Measurements from ENCODE around the gene TYROBP. TPM values are rescaled to one million over a fixed set of nuclear protein-coding genes. Genes with fewer than 3 reads are reported as not detected.

Gene TYROBP
- total and polyA plus RNA-seq, 2 of the 4 experiments (the other 2 are of a cell fraction) = not detected

DNA sequence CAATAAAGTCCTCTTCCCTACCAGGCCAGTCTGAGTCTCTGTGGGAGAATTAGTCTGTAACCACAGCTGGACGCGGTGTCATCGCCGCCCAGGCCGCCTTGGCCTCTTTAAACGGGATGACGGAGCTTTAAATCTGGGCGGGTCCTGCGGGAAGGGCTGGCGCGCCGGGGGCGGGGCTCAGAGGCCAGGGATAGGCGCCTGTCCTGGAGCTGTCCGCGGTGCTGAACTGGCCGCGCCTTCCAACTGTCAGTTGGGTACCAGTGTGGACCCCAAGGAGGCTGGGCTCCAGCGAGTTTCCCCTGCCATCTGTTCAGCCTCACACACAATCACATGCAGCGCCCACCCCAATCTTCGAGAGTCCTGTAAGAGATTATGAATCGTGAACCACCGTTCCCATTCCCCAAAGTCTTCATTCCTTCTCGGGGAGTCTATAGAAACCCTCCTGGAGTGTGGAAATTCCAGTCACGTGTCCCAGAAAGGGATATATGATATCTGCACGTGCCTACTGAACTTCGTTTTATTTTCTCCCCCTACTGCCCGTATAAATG is 28.3 kb downstream of the TYROBP start:
- DNase-seq = peak; percentile 89
- H3K9ac ChIP-seq (ENCODE audit: low read depth, low read length) = no peak overlapping the region
- no peak overlapping the region for H3K4me2 ChIP-seq (ENCODE audit: low read depth, low read length)
- no peaks in the 10 kb centered on the region for H3K27me3 ChIP-seq (ENCODE audit: control insufficient read depth, insufficient read depth, low read length)
- no peak overlapping the region for H3K14ac ChIP-seq (replicated peaks; ENCODE audit: low read depth, low read length)
- H2BK15ac ChIP-seq (ENCODE audit: low read depth, low read length) = no peak overlapping the region
- no peak overlapping the region for H3K4ac ChIP-seq (ENCODE audit: low read depth, low read length)
- no TSS peak for BruUV-seq (replicated peaks)
- ATAC-seq (ENCODE audit: low read depth) = peak; percentile 100
- H4K20me1 ChIP-seq (ENCODE audit: insufficient read depth, low read length) = peaks cover 5% of the 10 kb centered on the region
- 0% methylated on average over 10 of the region's 28 CpGs; no CpG with 5 or more reads in 1 of the 2 experiments for WGBS, 2 experiments (ENCODE audit: extremely low coverage in 2 of 2, insufficient read length in 1 of 2)
- H3K27ac ChIP-seq (ENCODE audit: insufficient read depth, low read length) = no peak overlapping the region
- H4K8ac ChIP-seq (ENCODE audit: low read depth in 2 of 2, low read length in 2 of 2) = no peak overlapping the region
- intact Hi-C loops (cut with micrococcal nuclease) = no loop called here
- H3K79me1 ChIP-seq (ENCODE audit: low read depth in 1 of 2, low read length in 2 of 2) = no peaks in the 10 kb centered on the region
- no peak overlapping the region for H3K18ac ChIP-seq (ENCODE audit: low read depth, low read length)
- no peak overlapping the region for H2AK9ac ChIP-seq (replicated peaks; ENCODE audit: low read depth, low read length, poor library complexity)
- no peaks in the 10 kb centered on the region for H3K9me1 ChIP-seq (ENCODE audit: insufficient read depth, low read length)
- H3K4me1 ChIP-seq (ENCODE audit: control insufficient read depth, insufficient read depth, low read length) = no peaks in the 10 kb centered on the region
- no peak overlapping the region for H2BK5ac ChIP-seq (ENCODE audit: low read depth, low read length, poor library complexity, severe bottlenecking)
- POLR2A ChIA-PET (ENCODE audit: unreplicated experiment) = interaction anchor here (0.6 kb wide), 1 partner anchor 118 kb away, joined by 18 read pairs; no protein-coding TSS in a partner anchor
- CTCF ChIA-PET = no interaction called here
- H4K5ac ChIP-seq (ENCODE audit: low read depth, low read length) = no peak overlapping the region
- H3K9me3 ChIP-seq (ENCODE audit: control insufficient read depth, insufficient read depth, low read length) = no peaks in the 10 kb centered on the region
- no peak overlapping the region for H4K91ac ChIP-seq (ENCODE audit: insufficient read depth, low read depth, low read length)
- in situ Hi-C loops (cut with MboI; ENCODE audit: low sequenced_read_pairs) = no loop called here
- peak overlapping the region; percentile 13 for H2AFZ ChIP-seq (replicated peaks; ENCODE audit: low read length, poor library complexity)
- no peak overlapping the region for H3K4me3 ChIP-seq (ENCODE audit: insufficient read depth, low read depth, low read length)
- H3K23ac ChIP-seq (ENCODE audit: low read depth, low read length) = no peak overlapping the region
- TF ChIP-seq CHD1 (IDR thresholded peaks at IDR 0.05; ENCODE audit: low read depth, low read length) (no peak), RAD21 (IDR thresholded peaks at IDR 0.05; ENCODE audit: low read length) (no peak), MAZ (IDR thresholded peaks at IDR 0.05; ENCODE audit: borderline replicate concordance, low read depth, low read length) (peak; percentile 82; the same call in 1 of the 2 replicates), BHLHE40 (IDR thresholded peaks at IDR 0.05; ENCODE audit: low read depth, low read length) (peak; percentile 4; the same call in 1 of the 2 replicates), POLR2A (IDR thresholded peaks at IDR 0.05; ENCODE audit: low read depth, low read length) (no peak), SMC3 (IDR thresholded peaks at IDR 0.05; ENCODE audit: low read depth, low read length) (peak; percentile 29), CEBPB (IDR thresholded peaks at IDR 0.05; ENCODE audit: low read depth, low read length) (no peak), RCOR1 (IDR thresholded peaks at IDR 0.05; ENCODE audit: insufficient replicate concordance, low read length) (peak; percentile 90), NFE2L2 (IDR thresholded peaks at IDR 0.05; ENCODE audit: low read depth, low read length) (peak; percentile 49; the same call in 1 of the 2 replicates), MXI1 (IDR thresholded peaks at IDR 0.05; ENCODE audit: borderline replicate concordance, low read depth, low read length) (peak; percentile 90), RFX5 (IDR thresholded peaks at IDR 0.05; ENCODE audit: low read depth, low read length) (no peak), MAFK (IDR thresholded peaks at IDR 0.05; ENCODE audit: low read depth, low read length) (no peak), USF2 (IDR thresholded peaks at IDR 0.05; ENCODE audit: low read depth, low read length) (peak; percentile 62), FOS (IDR thresholded peaks at IDR 0.05; ENCODE audit: low read depth, low read length) (no peak)
- TF ChIP-seq, protein P1, sequence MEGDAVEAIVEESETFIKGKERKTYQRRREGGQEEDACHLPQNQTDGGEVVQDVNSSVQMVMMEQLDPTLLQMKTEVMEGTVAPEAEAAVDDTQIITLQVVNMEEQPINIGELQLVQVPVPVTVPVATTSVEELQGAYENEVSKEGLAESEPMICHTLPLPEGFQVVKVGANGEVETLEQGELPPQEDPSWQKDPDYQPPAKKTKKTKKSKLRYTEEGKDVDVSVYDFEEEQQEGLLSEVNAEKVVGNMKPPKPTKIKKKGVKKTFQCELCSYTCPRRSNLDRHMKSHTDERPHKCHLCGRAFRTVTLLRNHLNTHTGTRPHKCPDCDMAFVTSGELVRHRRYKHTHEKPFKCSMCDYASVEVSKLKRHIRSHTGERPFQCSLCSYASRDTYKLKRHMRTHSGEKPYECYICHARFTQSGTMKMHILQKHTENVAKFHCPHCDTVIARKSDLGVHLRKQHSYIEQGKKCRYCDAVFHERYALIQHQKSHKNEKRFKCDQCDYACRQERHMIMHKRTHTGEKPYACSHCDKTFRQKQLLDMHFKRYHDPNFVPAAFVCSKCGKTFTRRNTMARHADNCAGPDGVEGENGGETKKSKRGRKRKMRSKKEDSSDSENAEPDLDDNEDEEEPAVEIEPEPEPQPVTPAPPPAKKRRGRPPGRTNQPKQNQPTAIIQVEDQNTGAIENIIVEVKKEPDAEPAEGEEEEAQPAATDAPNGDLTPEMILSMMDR (conservative IDR thresholded peaks at IDR 0.05; ENCODE audit: low read depth, low read length) = no peak
- TF ChIP-seq, protein P2, sequence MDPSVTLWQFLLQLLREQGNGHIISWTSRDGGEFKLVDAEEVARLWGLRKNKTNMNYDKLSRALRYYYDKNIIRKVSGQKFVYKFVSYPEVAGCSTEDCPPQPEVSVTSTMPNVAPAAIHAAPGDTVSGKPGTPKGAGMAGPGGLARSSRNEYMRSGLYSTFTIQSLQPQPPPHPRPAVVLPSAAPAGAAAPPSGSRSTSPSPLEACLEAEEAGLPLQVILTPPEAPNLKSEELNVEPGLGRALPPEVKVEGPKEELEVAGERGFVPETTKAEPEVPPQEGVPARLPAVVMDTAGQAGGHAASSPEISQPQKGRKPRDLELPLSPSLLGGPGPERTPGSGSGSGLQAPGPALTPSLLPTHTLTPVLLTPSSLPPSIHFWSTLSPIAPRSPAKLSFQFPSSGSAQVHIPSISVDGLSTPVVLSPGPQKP (IDR thresholded peaks at IDR 0.05; ENCODE audit: borderline replicate concordance, low read depth, low read length) = no peak
- no peak overlapping the region for H2BK120ac ChIP-seq (ENCODE audit: low read depth, low read length)
- dilution Hi-C loops (cut with HindIII; ENCODE audit: low sequenced_read_pairs, unreplicated experiment) = no loop called here
- H3K56ac ChIP-seq (ENCODE audit: extremely low read depth, insufficient read depth, low read length) = no peak overlapping the region
- H3K36me3 ChIP-seq (ENCODE audit: control insufficient read depth, insufficient read depth, low read length) = no peaks in the 10 kb centered on the region
- no peak overlapping the region for H2AK5ac ChIP-seq (ENCODE audit: low read depth, low read length)
- H2BK20ac ChIP-seq (ENCODE audit: low read depth, low read length) = no peak overlapping the region
